GM19468 (cell line): ENCODE results near the gene ZNF628.
"Not testable (repeated sequence)": the region's sequence is repeated elsewhere in the genome, so short reads cannot be mapped to it uniquely, and the experiment has no call there.

ENCODE experiments used
- ATAC-seq: cut with Tn5 transposase; IDR thresholded peaks from one replicate; pipeline ENCODE4 v1.9.1; 2021; ENCODE audit warnings: mild to moderate bottlenecking, moderate library complexity, moderate number of reproducible peaks; ENCODE audit not compliant: unreplicated experiment; ENCODE audit errors: extremely low read depth

ZNF628 gene

DNA sequence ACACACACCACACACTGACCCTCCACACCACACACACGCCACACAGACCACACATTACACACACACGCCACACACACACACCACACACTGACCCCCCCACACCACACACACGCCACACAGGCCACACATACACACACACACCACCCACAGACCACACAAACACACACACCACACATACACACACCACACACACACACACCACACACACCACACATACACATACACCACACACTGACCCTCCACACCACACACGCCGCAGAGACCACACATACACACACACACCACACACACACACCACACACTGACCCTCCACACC, 28.3 kb upstream of the ZNF628 start:
- ATAC-seq: not testable (repeated sequence)

DNA sequence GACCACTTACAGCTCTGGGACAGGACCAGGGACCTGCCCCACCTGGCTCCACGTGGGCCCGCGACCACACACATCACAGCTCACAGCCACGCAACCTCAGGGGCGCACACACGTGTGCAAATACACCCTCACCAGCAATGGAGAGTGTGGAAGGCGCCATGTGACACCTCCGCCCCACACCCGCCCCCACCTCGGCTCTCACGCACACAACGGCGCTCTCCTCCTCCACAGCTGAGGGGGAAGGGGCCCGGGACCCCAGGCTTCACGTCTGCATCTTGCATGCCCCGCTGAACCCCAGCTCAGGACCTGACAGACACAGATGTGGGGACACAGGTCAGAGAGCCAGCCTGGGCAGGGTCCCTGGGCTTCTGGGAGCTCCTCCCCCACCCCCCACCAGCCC, 26.9 kb upstream of the ZNF628 start:
- ATAC-seq: no peak

DNA sequence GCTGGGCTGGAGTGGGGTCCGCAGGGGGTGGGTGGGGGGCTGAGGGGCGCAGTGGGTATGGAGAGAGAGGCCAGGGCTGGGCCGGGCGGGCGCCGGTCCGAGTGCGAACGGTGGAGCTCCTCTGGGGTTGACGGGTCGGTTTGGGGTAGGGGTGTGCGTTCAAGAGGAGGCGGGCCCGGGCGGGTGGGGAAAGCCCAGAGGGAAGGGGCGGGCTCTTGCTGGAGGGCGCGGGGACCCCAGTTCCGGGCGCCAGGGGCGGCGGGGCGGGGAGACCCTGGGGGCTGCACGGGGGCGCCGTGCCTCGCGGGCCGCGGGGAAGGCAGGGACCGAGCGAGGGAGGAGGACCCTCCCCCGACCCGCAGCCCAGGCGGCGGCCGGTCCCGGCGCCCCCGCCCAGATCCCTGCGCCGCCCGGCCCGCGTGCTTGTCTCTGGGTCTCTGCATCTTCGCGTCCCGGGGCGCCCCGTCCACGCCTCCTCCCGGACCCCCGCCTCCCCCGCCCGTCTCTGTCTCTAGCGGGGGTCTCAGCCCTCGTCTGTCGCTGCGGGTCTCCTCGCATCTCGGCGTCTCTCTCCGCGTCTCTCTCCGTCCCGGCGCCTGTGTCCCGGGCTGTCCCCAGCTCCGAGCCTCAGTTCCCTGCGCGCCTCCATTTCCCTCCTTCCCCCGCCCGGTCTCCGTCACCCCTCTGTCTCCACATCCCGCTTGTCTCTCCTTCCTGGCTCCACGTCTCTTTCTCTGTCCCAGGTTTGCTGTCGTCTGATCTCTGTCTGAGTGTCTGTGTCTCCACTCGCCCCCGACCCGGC, 25.1 kb upstream of the ZNF628 start:
- ATAC-seq: no peak

DNA sequence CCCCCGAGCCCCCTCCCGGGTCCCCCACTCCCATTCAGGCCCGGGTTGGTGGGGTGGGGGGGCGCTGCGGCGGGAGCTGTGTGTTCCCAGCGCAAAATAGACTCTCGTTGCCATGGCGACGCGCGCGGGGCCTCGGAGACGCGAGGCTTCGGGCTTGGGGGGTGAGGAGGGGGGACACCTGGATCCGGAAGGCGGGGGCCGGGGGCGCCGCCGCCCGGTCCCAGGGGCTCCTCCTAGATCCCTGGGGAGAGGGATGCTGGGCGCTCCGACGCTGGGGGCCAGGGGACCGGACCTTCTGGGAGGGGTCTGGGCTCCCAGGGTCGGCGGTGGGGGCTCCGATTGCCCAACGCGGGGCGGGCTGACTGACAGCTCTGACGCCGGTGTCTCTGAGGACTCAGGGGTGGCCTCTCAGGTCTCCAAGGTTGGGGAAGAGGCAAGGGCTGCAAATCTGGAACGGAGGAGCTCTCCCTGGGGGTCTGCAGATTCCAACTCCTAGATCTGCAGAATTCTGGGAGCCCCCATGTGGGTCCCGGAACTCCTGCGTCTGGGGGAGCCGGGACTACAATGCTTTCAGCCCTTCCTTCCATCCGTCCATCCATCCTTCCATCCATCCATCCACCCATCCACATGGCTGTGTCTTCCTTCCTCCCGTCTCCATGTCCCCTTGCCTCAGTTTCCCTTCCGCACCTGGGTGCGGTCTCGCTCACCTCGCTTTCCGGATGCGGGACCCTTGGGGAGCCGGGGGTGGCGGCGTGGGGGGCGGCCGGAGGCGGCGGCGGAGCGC, 24.3 kb upstream of the ZNF628 start:
- ATAC-seq: no peak

DNA sequence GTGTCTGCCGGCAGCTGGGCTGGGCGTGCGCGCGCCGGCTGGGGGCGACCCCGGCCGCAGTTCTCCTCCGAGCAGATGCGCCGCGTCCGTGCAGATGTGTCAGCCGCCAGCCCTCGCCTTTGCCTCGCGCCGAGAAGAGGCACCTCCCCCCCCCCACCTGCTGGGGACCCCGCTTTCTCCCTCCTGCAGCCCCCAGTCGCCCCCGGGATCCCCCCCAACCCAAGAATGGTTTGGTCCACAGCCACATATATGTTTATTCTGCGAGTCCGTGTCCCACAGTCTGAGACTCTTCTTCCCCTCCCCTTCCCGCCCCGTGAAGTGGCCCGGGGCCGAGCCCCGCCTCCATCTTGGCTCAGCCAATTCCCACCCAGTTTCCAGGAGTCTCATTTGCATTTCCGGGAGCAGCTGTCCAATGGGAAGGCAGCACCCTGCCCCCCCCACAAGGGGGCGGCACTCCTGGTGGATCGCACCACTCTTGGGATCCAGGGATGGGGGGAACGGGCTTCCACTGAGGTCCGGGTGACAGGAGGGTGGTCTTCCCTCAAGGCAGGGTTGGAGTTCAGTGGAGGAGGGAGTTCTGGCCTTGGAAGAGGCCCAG, 23.6 kb upstream of the ZNF628 start:
- no peak for ATAC-seq

DNA sequence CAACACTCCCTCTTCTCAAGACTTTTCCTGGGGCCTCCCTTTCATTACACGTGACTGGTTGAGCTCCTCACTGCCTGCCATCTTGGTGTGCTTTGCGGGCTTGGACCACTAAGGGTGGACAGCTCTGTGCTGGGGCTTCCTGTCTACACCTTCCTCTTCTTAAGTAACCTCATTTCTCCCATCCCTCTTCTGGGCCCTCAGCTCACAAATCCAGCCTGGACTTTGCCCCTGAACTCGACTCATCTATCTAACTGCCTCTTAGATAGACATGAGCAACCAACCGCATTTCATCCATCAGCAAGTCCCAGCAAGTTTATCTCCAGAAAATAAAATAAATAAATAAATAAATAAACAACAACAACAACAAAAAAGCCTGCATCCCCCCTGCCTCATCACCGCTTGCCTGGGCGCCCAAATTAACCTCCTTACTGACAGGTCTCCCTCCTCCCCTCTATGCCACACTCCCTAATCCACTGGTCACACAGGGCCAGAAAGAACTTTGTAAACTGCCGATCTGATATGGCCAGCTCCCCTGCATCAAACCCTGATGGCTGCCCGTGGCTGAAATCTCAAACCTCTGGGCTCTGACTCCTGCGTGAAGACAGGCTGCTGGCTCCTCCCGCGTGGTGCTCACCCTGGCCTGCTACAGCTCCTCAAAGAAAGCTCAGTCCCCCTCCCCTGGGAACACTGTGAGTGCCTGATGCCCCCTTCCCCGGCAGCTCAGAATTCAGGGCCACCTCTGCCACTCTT, 22.7 kb upstream of the ZNF628 start:
- ATAC-seq: no peak

DNA sequence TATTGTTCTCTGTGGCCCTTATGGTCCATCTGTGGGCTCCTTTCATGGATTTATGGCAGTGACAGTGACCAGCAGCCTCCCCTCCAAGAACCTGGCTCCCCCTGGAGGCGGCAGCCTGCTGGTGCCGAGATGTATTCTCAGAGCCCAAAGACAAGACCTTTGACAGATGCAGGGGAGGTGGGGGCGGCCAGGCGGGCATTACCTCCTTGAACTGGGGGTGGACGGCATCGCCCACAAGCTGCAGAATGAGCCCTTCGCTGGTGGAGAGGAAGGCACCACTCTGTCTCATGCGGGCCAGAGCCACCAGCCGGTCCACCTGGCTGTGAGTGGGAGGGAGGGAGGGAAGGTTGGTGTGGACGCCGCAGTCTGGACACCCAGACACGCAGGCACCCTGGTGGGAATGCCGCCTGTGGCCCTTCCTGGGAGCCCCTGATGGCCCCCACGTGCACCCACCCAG, 21.6 kb upstream of the ZNF628 start:
- no peak for ATAC-seq

DNA sequence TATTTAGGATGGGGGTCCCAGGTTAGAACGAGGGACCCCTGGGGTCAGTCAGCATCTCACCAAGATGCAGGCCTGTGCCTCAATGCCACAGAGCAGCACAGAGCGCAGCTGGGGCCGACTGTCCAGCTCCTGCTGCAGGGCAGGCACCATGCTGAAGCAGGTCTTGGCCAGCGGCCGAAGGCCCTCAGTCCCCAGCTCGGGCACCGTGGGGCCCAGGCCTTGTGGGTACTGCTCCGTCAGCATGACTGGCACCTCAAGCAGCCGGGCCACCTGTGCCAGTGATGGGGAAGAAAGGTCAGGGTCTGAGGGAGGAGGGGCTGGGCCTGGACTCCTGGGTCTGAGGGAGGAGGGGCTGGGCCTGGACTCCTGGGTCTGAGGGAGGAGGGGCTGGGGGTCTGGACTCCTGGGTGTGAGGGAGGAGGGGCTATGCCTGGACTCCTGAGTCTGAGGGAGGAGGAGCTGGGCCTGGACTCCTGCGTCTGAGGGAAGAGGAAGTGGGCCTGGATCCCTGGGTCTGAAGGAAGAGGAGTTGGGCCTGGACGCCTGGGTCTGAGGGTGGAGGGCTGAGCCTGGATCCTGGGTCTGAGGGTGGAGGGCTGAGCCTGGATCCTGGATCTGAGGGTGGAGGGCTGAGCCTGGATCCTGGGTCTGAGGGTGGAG, 20.7 kb upstream of the ZNF628 start:
- ATAC-seq: no peak

DNA sequence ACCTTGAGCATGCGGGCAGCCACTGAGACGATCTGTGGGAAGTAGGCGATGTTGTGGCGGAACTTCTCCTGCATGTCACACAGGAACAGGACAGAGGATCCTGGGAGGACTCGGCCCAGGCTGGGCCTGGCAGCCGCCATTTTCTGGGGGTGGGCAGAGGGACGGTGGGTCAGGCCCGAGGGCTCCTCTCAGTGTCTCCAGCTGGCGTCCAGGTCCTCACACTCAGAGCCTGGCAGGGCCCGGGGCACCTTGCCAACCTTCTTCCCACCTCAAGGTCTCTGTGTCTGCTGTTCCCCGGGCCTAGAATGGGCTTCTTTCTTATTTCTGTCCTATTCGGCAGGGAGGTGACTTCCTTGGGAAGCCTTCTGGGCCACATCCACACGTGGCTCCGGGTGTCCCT, 20.1 kb upstream of the ZNF628 start:
- no peak for ATAC-seq

DNA sequence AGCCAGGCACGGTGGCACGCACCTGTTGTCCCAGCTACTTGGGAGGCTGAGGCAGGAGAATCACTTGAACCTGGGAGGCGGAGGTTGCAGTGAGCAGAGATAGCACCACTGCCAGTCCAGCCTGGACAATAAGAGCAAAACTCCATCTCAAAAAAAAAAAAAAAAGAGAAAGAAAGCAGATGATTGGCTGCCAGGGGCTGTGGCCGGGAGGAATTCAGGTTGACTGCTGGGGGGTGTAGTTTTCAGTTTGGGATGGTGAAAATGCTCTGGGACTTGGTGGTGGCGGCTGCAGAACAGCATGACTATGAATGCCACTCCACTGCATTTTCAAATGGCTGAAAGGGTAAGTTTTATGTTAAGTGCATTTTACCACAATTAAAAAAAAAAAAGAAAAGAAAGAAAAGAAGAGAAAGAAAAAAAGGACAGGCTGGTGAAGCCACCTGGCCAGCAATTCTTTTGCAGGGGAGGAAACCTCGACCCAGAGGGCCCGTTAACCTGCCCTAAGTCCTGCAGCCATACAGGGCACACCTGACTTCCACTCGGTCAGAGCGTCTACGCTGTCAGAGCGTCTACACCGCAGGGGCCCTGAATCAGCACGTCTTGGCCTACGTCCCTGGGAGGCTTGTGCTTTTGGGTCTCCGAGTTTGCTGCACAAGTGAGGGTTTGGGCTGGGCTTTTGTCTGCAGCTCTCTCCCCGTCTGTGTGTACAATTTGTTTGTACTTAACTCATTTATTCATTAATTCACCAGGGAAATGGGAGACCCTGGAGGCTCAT, 18.5 kb upstream of the ZNF628 start:
- ATAC-seq: no peak

DNA sequence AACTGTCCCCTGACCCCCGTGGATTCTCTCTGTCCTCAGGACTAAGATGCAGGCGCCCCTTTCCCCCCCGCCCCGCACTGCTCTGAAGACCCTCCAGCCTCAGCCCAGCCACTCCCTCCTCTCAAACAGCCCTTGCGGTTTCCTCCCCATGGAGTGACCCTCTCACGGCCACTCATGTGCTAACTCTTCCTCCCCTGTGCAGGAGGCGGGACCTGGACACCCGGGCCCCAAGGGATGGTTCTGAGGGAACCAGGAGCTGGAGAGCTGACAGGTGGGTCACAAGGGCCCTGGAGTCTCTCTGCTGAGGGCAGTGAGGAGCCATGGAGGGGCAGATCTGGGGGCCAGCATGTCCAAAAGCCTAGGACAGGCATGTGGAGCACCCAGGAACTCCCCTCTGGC, 16.9 kb upstream of the ZNF628 start:
- ATAC-seq: no peak

DNA sequence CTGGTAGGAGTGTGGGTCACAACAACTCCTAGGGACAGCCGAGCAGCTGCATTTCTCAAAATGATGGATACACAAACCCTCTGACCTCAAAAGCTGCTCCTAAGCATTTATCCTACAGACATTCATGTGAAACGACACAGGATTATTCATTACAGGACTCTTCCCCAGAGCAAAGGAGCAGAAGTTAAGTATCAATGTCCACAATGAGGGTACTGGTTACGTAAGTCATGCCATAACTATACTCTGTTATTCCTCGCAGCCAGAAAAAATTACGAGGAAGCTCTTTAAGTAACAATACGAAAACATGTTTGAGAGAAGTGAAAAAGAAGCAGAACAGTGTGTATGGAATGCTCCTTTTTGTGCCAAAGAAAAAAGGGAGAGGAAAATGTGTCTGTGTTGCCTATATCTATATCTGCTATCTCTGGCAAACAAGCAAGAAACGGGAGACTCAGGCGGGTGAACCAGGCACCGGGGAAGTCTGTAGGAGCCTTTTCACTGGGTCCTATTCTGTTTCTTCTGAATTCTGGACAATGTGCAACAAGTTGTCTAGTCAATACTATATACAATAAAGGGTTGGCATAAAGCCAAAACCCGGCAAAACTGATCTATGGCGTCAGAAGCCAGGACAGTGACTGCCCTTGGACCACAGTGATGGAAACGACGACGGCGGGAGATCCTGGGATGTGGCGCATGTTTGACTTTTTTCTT, 16.3 kb upstream of the ZNF628 start:
- ATAC-seq: no peak

DNA sequence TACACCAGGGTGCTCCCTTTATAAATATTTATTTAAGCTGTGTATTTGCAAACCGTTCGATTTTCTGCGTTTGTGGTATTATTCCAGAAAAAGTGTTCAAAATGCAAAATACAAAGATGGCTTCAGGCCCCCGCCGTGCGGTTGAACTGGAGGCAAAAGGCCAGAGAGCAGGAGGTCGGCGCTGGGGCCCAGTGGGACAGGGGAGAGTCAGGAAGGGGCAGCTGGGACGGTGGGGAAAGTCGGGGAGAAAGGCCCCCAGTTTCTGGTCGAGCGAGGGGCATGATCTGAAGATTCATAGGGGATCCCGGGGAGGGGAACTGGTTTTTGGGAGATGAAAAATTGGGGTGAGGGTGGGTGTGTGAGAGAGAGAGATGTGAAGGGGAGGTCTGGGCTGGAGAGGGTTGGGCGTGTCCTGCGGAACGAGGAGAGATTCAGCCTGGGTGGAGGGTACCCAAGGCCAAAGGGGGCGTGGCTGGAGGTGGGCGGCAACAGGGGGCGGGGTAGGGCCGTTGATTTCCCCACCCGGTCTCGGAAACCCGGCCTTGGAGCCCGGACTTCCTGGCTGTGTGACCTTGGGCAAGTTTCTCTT, 15.7 kb upstream of the ZNF628 start:
- ATAC-seq: no peak

DNA sequence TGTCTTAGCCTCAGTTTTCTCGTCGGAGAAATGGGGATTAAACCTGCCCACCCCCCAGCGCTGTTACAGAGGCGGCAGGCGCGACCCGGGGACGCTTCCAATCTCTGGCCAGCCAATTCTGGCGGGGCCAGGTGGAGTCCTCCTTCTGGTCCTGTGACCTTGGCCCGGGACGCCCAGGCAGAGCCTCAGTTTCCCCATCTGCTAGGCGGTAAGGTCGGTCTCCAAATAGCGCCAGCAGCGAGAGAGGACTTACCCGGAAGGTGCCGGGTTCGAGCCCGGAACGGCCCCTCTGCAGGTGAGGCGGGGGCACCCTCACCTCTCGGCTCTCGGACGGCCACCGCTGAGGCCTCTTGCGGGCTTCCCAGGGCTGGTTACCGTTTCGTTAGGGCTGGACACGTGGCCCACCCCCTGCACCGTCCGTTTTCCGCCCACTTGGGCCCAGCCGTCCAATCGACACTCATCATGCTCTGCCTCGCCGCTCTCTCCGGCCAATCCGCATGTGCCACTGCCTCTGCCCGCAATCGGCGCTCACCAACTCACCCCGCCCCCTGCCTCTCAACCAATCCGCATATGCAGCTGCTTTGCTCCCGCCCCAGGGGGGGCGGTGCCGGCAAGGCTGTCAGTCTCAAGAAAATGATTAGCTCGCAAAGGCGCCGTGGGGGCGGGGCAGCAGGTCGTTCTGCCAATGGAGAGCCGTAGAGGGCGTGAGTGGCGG, 15.0 kb upstream of the ZNF628 start, which contains the start of gene ISOC2:
ISOC2 (minus strand) TSS at position 384 of the 715 bp plus-strand sequence. CDS start 5,156 bp downstream, outside the sequence.
- ATAC-seq: peak; percentile 84

DNA sequence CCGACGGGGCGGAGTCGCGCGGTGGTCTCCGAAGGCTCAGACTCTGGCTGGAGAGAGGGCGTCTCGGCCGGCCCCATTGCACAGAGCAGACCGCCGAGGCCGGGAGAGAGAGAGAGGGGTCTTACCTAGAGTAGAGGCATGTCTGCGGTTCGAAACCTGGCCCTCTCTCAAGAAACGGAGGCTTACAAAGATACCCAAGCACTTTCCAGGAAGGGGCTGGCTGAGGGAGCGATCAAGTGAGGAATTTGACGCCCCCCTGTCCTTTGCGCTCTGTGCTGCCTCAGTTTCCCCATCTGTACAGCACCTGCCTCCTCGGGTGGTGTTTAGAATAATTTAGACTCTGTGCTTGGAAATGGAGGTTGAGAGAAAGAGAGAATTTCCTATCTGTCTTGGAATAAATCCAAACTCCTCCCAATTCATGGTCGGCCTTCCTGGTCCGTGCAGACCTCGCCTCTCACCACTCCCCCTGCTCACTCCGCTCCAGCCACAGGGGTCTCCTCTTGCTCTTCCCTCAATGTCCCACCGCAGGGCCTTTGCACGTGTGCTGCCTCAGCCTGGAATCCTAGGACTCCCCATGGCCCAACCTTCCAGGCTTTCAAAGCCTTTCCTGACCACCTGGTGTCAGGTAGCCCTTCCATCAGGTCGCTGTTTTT, 14.3 kb upstream of the ZNF628 start:
- ATAC-seq: no peak

DNA sequence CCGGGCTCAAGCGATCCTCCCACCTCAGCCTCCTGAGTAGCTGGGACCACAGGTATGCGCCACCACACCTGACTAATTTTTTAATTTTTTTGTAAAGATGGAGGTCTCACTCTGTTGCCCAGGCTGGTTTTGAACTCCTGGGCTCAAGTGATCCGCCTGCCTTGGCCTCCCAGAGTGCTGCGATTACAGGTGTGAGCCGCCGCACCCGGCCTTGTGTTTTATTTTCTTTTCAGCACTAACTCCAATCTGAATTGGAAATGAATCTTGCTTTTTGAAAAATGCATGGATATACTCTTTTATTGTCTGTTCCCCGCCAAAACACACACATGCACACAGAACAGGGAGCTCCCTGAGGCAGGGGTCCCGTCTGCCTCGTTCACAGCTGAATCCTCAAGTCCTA, 13.7 kb upstream of the ZNF628 start:
- ATAC-seq: no peak

DNA sequence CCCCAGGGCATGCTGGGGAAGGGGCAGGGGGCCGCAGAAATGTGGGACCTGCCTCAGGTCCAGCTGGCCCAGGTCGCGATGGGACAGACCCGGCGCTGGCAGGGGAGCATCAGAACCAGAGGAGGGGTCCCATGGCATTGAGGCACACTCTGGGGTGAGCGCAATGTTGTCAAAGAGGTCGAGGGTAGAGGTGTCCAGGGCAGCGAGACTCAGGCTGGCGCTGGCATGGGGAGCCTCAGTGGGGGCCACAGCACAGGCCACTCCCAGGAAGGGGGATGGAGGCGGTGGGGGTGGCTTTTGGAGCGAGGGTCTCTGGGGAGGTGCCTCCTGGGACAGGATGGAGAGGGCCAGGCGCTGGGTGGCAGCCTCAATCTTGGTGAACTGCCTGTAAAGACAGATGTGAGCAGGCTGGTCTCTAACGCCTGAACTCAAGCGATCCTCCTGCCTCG, 12.8 kb upstream of the ZNF628 start:
- no peak for ATAC-seq
